ENCODE results near the gene TMC4. TPM values are rescaled to one million over a fixed set of nuclear protein-coding genes. Genes with fewer than 3 reads are reported as not detected.
"Not testable (repeated sequence)": the region's sequence is repeated elsewhere in the genome, so short reads cannot be mapped to it uniquely, and the experiment has no call there.

The TMC4 gene
- total and polyA plus RNA-seq, 8 donors = 51.8 to 88.9 (median 59.9) TPM

- peak overlapping the region in 2 of 4 donors; percentile 65 to 67 for H3K4me3 ChIP-seq
- no peaks in the 10 kb centered on the region for H3K36me3 ChIP-seq
- intact Hi-C loops (cut with DNase I) = loop anchor here in 1 of 3 donors (10.0 kb wide), 1 partner anchor 61 kb away; no protein-coding TSS in a partner anchor
- H3K27ac ChIP-seq = peak overlapping the region; percentile 79 to 91 (median 86)
- ATAC-seq = no peak
- WGBS, 2 donors = 34 to 36% methylated on average over 15 of the region's 15 CpGs
- H3K4me1 ChIP-seq = peaks cover 0 to 3% (median 0%) of the 10 kb centered on the region in 3 donors
- no peaks in the 10 kb centered on the region for H3K27me3 ChIP-seq
- no peak for DNase-seq
- no peaks in the 10 kb centered on the region for H3K9me3 ChIP-seq
- TF ChIP-seq CTCF (IDR thresholded peaks at IDR 0.05) = no peak
- FAIRE-seq = no peak
Observed at GRCh38 chr19:54173359-54173699, 369 bp upstream of the TMC4 start.

- not testable (repeated sequence) for H3K27ac ChIP-seq, FAIRE-seq, H3K27me3 ChIP-seq, H3K9me3 ChIP-seq, H3K4me1 ChIP-seq, H3K36me3 ChIP-seq, ATAC-seq
- 49 to 61% methylated on average over 11 to 19 of the region's 23 CpGs for WGBS, 2 donors
- intact Hi-C loops (cut with DNase I) = loop anchor here in 2 of 3 donors (2.0 to 10.0 kb wide), 2 partner anchors 59 to 63 kb away; no protein-coding TSS in a partner anchor
- DNase-seq = peak in 2 of 6 donors; percentile 49 to 76
- peak overlapping the region in 2 of 4 donors; percentile 65 to 67 for H3K4me3 ChIP-seq
Observed at GRCh38 chr19:54171736-54172431, 1.1 kb downstream of the TMC4 start.

GRCh38 chr19:54169149-54169740 lies 3.7 kb downstream of the TMC4 start:
- H3K9me3 ChIP-seq = no peaks in the 10 kb centered on the region
- no peak overlapping the region for H3K4me3 ChIP-seq
- H3K4me1 ChIP-seq = peaks cover 0 to 3% (median 0%) of the 10 kb centered on the region in 3 donors
- DNase-seq (peak in 3 of 6 donors; percentile 28 to 68 (median 47)), ATAC-seq (no peak), FAIRE-seq (no peak)
- TF ChIP-seq CTCF (IDR thresholded peaks at IDR 0.05) = no peak
- 83 to 85% methylated on average over 21 of the region's 21 CpGs for WGBS, 2 donors
- H3K27ac ChIP-seq = no peak overlapping the region
- H3K27me3 ChIP-seq = no peaks in the 10 kb centered on the region
- intact Hi-C loops (cut with DNase I) = no loop called here
- no peaks in the 10 kb centered on the region for H3K36me3 ChIP-seq

- WGBS, 2 donors = 25 to 26% methylated on average over 25 of the region's 25 CpGs
- intact Hi-C loops (cut with DNase I) = no loop called here
Observed at GRCh38 chr19:54168174-54168917, 4.6 kb downstream of the TMC4 start.

More at GRCh38 chr19:54168174-54168917, 4.6 kb downstream of the TMC4 start:
- FAIRE-seq (no peak), ATAC-seq (peak; percentile 53 to 82 (median 70)), DNase-seq (peak; percentile 85 to 100 (median 93))
- Histone ChIP-seq H3K27ac (no peak overlapping the region), H3K9me3 (no peaks in the 10 kb centered on the region), H3K4me3 (no peak overlapping the region), H3K4me1 (peaks cover 0 to 2% (median 0%) of the 10 kb centered on the region in 3 donors), H3K36me3 (no peaks in the 10 kb centered on the region), H3K27me3 (no peaks in the 10 kb centered on the region)
- peak; percentile 85 to 97 (median 93) for TF ChIP-seq CTCF (IDR thresholded peaks at IDR 0.05)

All from pancreas (tissue), 10 donors.